Retinal pigment epithelial cell (primary cell): ENCODE results near the gene DIAPH3.

Experiments used
- DNase-seq: peaks from one replicate; pipeline ENCODE4 v3.0.0-alpha.2; 2010; ENCODE audit warnings: low read depth
- H3K4me3 ChIP-seq: 2 replicates; pipeline ENCODE4 v1.5.1; 2011; ENCODE audit warnings: mild to moderate bottlenecking, low read length, control low read depth, moderate library complexity
- CTCF ChIP-seq: conservative IDR thresholded peaks from 2 replicates; pipeline ENCODE4 v1.5.1; 2011; ENCODE audit warnings: low read depth, low read length, control low read depth, inconsistent platforms

The DIAPH3 gene

GRCh38 chr13:59780058-59780457 is 383.7 kb downstream of the DIAPH3 start:
- no peak for TF ChIP-seq CTCF
- no peak overlapping the region for H3K4me3 ChIP-seq
- DNase-seq: no peak

- DNase-seq: peak; percentile 10
- no peak overlapping the region for H3K4me3 ChIP-seq
- TF ChIP-seq CTCF: no peak
Measured at GRCh38 chr13:59776924-59777690, 386.6 kb downstream of the DIAPH3 start.

- DNase-seq: peak; percentile 72
- H3K4me3 ChIP-seq: no peak overlapping the region
- no peak for TF ChIP-seq CTCF
Measured at GRCh38 chr13:59774491-59774971, 389.2 kb downstream of the DIAPH3 start.

- DNase-seq: no peak
- TF ChIP-seq CTCF: peak; percentile 60
- H3K4me3 ChIP-seq: no peak overlapping the region
Measured at GRCh38 chr13:59771272-59771671, 392.5 kb downstream of the DIAPH3 start.

GRCh38 chr13:59770451-59770850 is 393.3 kb downstream of the DIAPH3 start:
- no peak overlapping the region for H3K4me3 ChIP-seq
- no peak for DNase-seq
- no peak for TF ChIP-seq CTCF

- no peak for TF ChIP-seq CTCF
- H3K4me3 ChIP-seq: no peak overlapping the region
- DNase-seq: no peak
Measured at GRCh38 chr13:59766236-59766635, 397.5 kb downstream of the DIAPH3 start.

- no peak for DNase-seq
- no peak for TF ChIP-seq CTCF
- H3K4me3 ChIP-seq: no peak overlapping the region
Measured at GRCh38 chr13:59755632-59756290, 408.0 kb downstream of the DIAPH3 start.
